ENCODE measurements around the gene DTX2. TPM values are rescaled to one million over a fixed set of nuclear protein-coding genes. Genes with fewer than 3 reads are reported as not detected.

DTX2 gene
- total RNA-seq, 1 experiment from 2014 or later = 45.2 TPM

DNA sequence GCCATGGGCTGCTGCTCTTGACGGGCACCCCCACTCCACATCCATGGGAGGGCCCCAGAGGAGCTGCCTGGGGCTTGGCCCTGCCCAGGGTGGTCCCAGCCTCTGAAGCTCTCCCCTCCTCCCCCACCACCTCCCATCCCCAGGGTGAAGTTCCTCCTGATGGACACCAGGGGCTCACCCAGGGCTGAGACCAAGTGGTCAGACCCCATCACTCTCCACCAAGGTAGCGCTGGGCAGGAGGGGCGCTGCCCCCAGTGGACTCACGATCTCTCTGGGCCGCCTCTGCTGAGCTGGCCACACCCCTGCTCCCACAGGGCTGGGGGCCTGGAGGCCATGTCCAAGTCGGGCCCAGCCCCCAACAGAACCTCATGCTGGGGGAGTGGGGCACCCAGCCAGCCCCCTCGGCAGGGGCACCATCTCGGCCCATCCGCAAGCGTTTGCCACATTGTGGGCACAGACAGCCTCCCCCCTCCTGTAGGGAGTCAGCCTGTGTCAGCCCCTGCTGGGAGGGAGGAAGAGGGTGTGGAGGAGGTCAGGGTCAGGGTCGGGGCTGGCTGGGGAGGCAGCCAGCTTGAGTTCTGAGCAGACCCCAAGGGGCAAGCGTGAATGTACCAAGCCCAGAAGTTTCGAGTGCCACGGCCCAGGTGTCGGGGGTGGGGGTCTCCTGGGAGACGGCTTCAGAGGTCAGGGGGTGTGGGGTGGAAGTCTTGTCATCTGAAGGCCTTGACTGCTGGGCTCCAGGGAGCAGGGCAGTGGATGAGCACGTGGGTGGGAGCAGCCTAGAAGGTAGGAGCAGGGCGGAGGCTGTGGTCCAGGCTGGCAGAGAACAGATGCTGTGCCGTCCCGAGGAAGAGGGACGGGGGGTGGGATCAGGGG is 51.7 kb downstream of the DTX2 start:
- POLR2A ChIA-PET = no interaction called here
- peak; percentile 39 to 52 for DNase-seq
- intact Hi-C loops (cut with micrococcal nuclease; ENCODE audit: unreplicated experiment) = no loop called here
- Mint-ChIP-seq H3K27me3 (ENCODE audit: insufficient read depth, unreplicated experiment) (no peaks in the 10 kb centered on the region), H3K27ac (ENCODE audit: unreplicated experiment) (no peak overlapping the region), H3K9me3 (ENCODE audit: unreplicated experiment) (no peaks in the 10 kb centered on the region), H3K4me3 (ENCODE audit: unreplicated experiment) (no peak overlapping the region), H3K36me3 (ENCODE audit: insufficient read depth, unreplicated experiment) (peaks cover 12% of the 10 kb centered on the region), H3K4me1 (ENCODE audit: low read depth, unreplicated experiment) (no peaks in the 10 kb centered on the region)
- no peaks in the 10 kb centered on the region for H3K9me3 ChIP-seq
- TF ChIP-seq, protein P1, sequence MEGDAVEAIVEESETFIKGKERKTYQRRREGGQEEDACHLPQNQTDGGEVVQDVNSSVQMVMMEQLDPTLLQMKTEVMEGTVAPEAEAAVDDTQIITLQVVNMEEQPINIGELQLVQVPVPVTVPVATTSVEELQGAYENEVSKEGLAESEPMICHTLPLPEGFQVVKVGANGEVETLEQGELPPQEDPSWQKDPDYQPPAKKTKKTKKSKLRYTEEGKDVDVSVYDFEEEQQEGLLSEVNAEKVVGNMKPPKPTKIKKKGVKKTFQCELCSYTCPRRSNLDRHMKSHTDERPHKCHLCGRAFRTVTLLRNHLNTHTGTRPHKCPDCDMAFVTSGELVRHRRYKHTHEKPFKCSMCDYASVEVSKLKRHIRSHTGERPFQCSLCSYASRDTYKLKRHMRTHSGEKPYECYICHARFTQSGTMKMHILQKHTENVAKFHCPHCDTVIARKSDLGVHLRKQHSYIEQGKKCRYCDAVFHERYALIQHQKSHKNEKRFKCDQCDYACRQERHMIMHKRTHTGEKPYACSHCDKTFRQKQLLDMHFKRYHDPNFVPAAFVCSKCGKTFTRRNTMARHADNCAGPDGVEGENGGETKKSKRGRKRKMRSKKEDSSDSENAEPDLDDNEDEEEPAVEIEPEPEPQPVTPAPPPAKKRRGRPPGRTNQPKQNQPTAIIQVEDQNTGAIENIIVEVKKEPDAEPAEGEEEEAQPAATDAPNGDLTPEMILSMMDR (IDR thresholded peaks at IDR 0.05; ENCODE audit: insufficient read depth in 1 of 2, low read depth in 1 of 2, low read length in 1 of 2, severe bottlenecking in 1 of 2, unreplicated experiment in 1 of 2) = peak; percentile 21 to 36
- BruUV-seq (replicated peaks) = no TSS peak
- no peak overlapping the region for H3K4me3 ChIP-seq (ENCODE audit: low read depth, low read length)
- CTCF ChIA-PET = no interaction called here
- peaks cover 10% of the 10 kb centered on the region for H3K4me1 ChIP-seq
- no peaks in the 10 kb centered on the region for H3K36me3 ChIP-seq (ENCODE audit: control insufficient read depth, insufficient read depth, low read length)
- H3K27me3 ChIP-seq (replicated peaks; ENCODE audit: control insufficient read depth, insufficient read depth, low read length) = no peaks in the 10 kb centered on the region

DNA sequence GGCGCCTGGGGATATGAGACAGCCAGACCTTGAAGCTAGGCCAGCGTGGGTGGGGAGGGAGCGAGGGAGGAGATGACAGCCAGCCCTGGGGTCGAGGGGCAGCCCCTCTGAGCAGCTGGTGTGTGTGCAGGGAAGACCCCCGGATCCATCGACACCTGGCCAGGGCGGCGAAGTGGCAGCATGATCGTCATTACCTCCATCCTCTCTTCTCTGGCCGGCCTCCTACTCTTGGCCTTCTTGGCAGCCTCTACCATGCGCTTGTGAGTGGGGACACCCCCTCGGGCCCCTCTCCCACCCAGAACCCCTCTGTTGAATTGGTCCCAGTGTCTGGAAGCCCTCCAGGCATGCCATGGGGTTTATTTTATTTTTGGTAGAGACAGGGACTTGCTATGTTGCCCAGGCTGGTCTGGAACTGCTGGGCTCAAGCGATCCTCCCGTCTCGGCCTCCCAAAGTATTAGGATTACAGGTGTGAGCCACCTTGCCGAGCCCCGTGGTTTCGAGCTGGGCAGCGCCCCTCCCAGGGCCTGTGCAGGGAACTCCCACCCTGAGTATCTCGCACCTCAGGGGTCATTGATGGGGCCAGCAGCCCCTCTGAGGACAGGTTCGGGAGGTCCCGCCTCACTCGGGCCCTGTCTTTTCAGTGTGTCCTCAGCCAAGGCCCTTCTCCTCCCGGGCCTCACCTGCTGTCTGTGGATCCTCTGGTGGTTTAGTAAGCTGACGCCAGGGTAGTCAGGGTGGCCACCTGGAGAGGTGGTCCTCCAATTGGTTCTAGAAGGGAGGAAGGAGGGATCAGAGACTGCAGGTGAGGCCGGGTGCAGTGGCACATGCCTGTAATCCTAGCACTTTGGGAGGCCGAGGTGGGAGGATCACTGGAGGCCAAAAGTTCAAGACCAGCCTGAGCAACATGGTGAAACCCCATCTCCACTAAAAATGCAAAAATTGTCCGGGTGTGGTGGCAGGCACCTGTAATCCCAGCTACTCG is 52.6 kb downstream of the DTX2 start:
- ChIA-PET CTCF (no interaction called here), POLR2A (no interaction called here)
- H3K9me3 ChIP-seq = no peaks in the 10 kb centered on the region
- no peaks in the 10 kb centered on the region for H3K27me3 Mint-ChIP-seq (ENCODE audit: insufficient read depth, unreplicated experiment)
- no peak overlapping the region for H3K4me3 ChIP-seq (ENCODE audit: low read depth, low read length)
- DNase-seq = no peak
- H3K36me3 ChIP-seq (ENCODE audit: control insufficient read depth, insufficient read depth, low read length) = no peaks in the 10 kb centered on the region
- intact Hi-C loops (cut with micrococcal nuclease; ENCODE audit: unreplicated experiment) = no loop called here
- BruUV-seq (replicated peaks) = no TSS peak
- peaks cover 10% of the 10 kb centered on the region for H3K4me1 ChIP-seq
- no peaks in the 10 kb centered on the region for H3K9me3 Mint-ChIP-seq (ENCODE audit: unreplicated experiment)
- no peaks in the 10 kb centered on the region for H3K4me1 Mint-ChIP-seq (ENCODE audit: low read depth, unreplicated experiment)
- TF ChIP-seq, protein P1 (IDR thresholded peaks at IDR 0.05; ENCODE audit: insufficient read depth in 1 of 2, low read depth in 1 of 2, low read length in 1 of 2, severe bottlenecking in 1 of 2, unreplicated experiment in 1 of 2) = no peak
- no peak overlapping the region for H3K27ac Mint-ChIP-seq (ENCODE audit: unreplicated experiment)
- peaks cover 12% of the 10 kb centered on the region for H3K36me3 Mint-ChIP-seq (ENCODE audit: insufficient read depth, unreplicated experiment)
- H3K4me3 Mint-ChIP-seq (ENCODE audit: unreplicated experiment) = no peak overlapping the region
- H3K27me3 ChIP-seq (replicated peaks; ENCODE audit: control insufficient read depth, insufficient read depth, low read length) = no peaks in the 10 kb centered on the region

All from Caco-2 (cell line).